SK-N-SH (cell line): ENCODE results near the gene CALML4. TPM values are rescaled to one million over a fixed set of nuclear protein-coding genes. Genes with fewer than 3 reads are reported as not detected.

ENCODE experiments used
- CTCF ChIA-PET: fragments of 300-600, 350-600 bp; formaldehyde crosslinking; extraction: SDS; loops from one replicate; lab custom pipeline; 2021; lab: Yijun Ruan, JAX
- POLR2A ChIA-PET: fragments of 350-600 bp; sonication (Branson Sonifier 250); formaldehyde crosslinking; extraction: SDS; loops from one replicate; lab custom pipeline; 2020; ENCODE audit warnings: antibody characterized with exemption, inconsistent platforms; lab: Yijun Ruan, JAX
- DNase-seq: peaks from one replicate; pipeline ENCODE4 v3.0.0; 2012
- H2AFZ ChIP-seq: fragments of 200-600 bp; sonication (generic); 2 replicates; pipeline ENCODE4 v1.8.1; 2016; ENCODE audit warnings: antibody characterized with exemption, mild to moderate bottlenecking, low read depth
- H3F3A ChIP-seq: fragments of 200-600 bp; sonication (generic); replicated peaks from 2 replicates; pipeline ENCODE3; 2016; ENCODE audit warnings: antibody characterized with exemption, mild to moderate bottlenecking; ENCODE audit not compliant: insufficient read depth
- H3K27ac ChIP-seq, 2 experiments: fragments of 200-500 bp in 1 of 2; fragments of 200-600 bp in 1 of 2; sonication (Bioruptor generic) in 1 of 2; sonication (generic), shearing (Covaris generic) in 1 of 2; 2 replicates each; pipeline versions ENCODE4 v1.5.1 to v1.6.1; 2014 to 2016; ENCODE audit warnings: low read depth in 2 of 2, inconsistent platforms in 1 of 2, low read length in 1 of 2, mild to moderate bottlenecking in 1 of 2, mixed read lengths in 1 of 2
- H3K27me3 ChIP-seq: fragments of 200-600 bp; sonication (generic), shearing (Covaris generic); 2 replicates; pipeline ENCODE4 v1.6.1; 2016; ENCODE audit warnings: mixed run types; ENCODE audit not compliant: insufficient read depth
- H3K36me3 ChIP-seq, 2 experiments: fragments of 200-500 bp in 1 of 2; fragments of 200-600 bp in 1 of 2; sonication (Bioruptor generic) in 1 of 2; sonication (generic) in 1 of 2; replicated peaks in 1 of 2; 2 replicates each; pipeline versions ENCODE3 to v1.5.1; 2014 to 2016; ENCODE audit warnings: low read length in 1 of 2, mild to moderate bottlenecking in 1 of 2; ENCODE audit not compliant: insufficient read depth in 2 of 2, control insufficient read depth in 1 of 2
- H3K4me1 ChIP-seq, 2 experiments: fragments of 200-500 bp in 1 of 2; fragments of 200-600 bp in 1 of 2; sonication (Bioruptor generic) in 1 of 2; sonication (generic), shearing (Covaris generic) in 1 of 2; 2 replicates each; pipeline versions ENCODE4 v1.5.1 to v1.6.1; 2014 to 2016; ENCODE audit warnings: low read depth in 1 of 2, low read length in 1 of 2, mixed run types in 1 of 2; ENCODE audit not compliant: insufficient read depth in 2 of 2, control insufficient read depth in 1 of 2
- H3K4me2 ChIP-seq: fragments of 200-600 bp; sonication (generic), shearing (Covaris generic); 2 replicates; pipeline ENCODE4 v1.6.1; 2017; ENCODE audit warnings: mixed run types
- H3K4me3 ChIP-seq, 2 experiments: fragments of 200-500 bp in 1 of 2; fragments of 200-600 bp in 1 of 2; sonication (Bioruptor generic) in 1 of 2; sonication (generic), shearing (Covaris generic) in 1 of 2; 2 replicates each; pipeline versions ENCODE4 v1.5.1 to v1.8.1; 2014 to 2016; ENCODE audit warnings: low read depth in 2 of 2, inconsistent platforms in 1 of 2, low read length in 1 of 2, mild to moderate bottlenecking in 1 of 2, mixed read lengths in 1 of 2, moderate library complexity in 1 of 2
- H3K79me2 ChIP-seq: fragments of 200-600 bp; sonication (generic); 2 replicates; pipeline ENCODE4 v1.8.1; 2017; ENCODE audit warnings: mild to moderate bottlenecking; ENCODE audit not compliant: insufficient read depth
- H3K9ac ChIP-seq: fragments of 200-600 bp; sonication (generic); 2 replicates; pipeline ENCODE4 v1.6.1; 2017; ENCODE audit warnings: mixed run types
- H3K9me2 ChIP-seq: fragments of 200-600 bp; sonication (generic); 2 replicates; pipeline ENCODE4 v1.6.1; 2017; ENCODE audit warnings: mixed run types
- H3K9me3 ChIP-seq: fragments of 200-600 bp; sonication (generic); 2 replicates; pipeline ENCODE4 v1.6.1; 2017; ENCODE audit warnings: mixed run types, mild to moderate bottlenecking, moderate library complexity
- H4K20me1 ChIP-seq: fragments of 200-600 bp; sonication (generic); 2 replicates; pipeline ENCODE4 v1.6.1; 2017; ENCODE audit warnings: mild to moderate bottlenecking, mixed run types; ENCODE audit not compliant: insufficient read depth
- ELF1 ChIP-seq: IDR thresholded peaks from 2 replicates; pipeline ENCODE4 v1.4.0; 2012
- EZH2phosphoT487 ChIP-seq: fragments of 200-600 bp; sonication (generic); IDR thresholded peaks from 2 replicates; pipeline ENCODE4 v1.6.1; 2017; ENCODE audit warnings: low read depth, mixed run types, mild to moderate bottlenecking, antibody characterized with exemption, moderate library complexity, borderline replicate concordance
- FOXJ3 ChIP-seq: sonication (generic); formaldehyde crosslinking; IDR thresholded peaks from 2 replicates; pipeline ENCODE4 v1.5.1; 2020; ENCODE audit warnings: mild to moderate bottlenecking, missing genetic modification reagents
- GABPA ChIP-seq: IDR thresholded peaks from 2 replicates; pipeline ENCODE4 v1.4.0; 2012; ENCODE audit warnings: low read depth, mild to moderate bottlenecking
- JUND ChIP-seq: IDR thresholded peaks from 2 replicates; pipeline ENCODE4 v1.4.0; 2012
- NFIC ChIP-seq: IDR thresholded peaks from 2 replicates; pipeline ENCODE4 v1.4.0; 2012; ENCODE audit warnings: borderline replicate concordance
- NRF1 ChIP-seq: IDR thresholded peaks from 2 replicates; pipeline ENCODE4 v1.6.1; 2012; ENCODE audit warnings: low read depth, mild to moderate bottlenecking, low read length
- POLR2AphosphoS5 ChIP-seq: IDR thresholded peaks from 2 replicates; pipeline ENCODE4 v1.6.1; 2012; ENCODE audit warnings: low read depth, low read length
- RCOR1 ChIP-seq: fragments of 150-350 bp; IDR thresholded peaks from 2 replicates; pipeline ENCODE4 v1.6.1; 2017; ENCODE audit warnings: antibody characterized with exemption, low read length
- RXRA ChIP-seq: IDR thresholded peaks from 2 replicates; pipeline ENCODE4 v1.4.0; 2012; ENCODE audit warnings: low read depth, mild to moderate bottlenecking, borderline replicate concordance
- SIN3A ChIP-seq: IDR thresholded peaks from 2 replicates; pipeline ENCODE4 v1.6.1; 2012; ENCODE audit warnings: low read depth, mild to moderate bottlenecking, low read length, moderate library complexity, borderline replicate concordance
- SMC3 ChIP-seq: IDR thresholded peaks from 2 replicates; pipeline ENCODE4 v1.6.1; 2012; ENCODE audit warnings: low read depth, low read length, improper control_type of control experiment
- TCF12 ChIP-seq: IDR thresholded peaks from 2 replicates; pipeline ENCODE4 v1.4.0; 2012
- TEAD4 ChIP-seq: IDR thresholded peaks from 2 replicates; pipeline ENCODE4 v1.4.0; 2012; ENCODE audit warnings: mild to moderate bottlenecking, borderline replicate concordance; ENCODE audit not compliant: insufficient read depth
- YY1 ChIP-seq: IDR thresholded peaks from 2 replicates; pipeline ENCODE4 v1.4.0; 2012; ENCODE audit warnings: low read depth, mild to moderate bottlenecking
- WGBS: methylation state at CpG from one replicate; pipeline ENCODE4 v1.1.6; 2017; ENCODE audit warnings: low lambda C conversion rate; 5-methylcytosine and 5-hydroxymethylcytosine counted together
- polyA plus RNA-seq, 3 experiments: library from polyadenylated mRNA; depleted of rRNA; stranded (reverse); fragments of >200 nt; gene quantifications; 2 replicates each; pipeline ENCODE4 v1.2.3, GENCODE V29; 2012
- TF ChIP-seq, protein P1 (sequence below): fragments of 150-350 bp; IDR thresholded peaks from 2 replicates; pipeline ENCODE4 v1.6.1; 2017; ENCODE audit warnings: antibody characterized with exemption, low read length, low read depth, borderline replicate concordance
- TF ChIP-seq, protein P2 (sequence below): fragments of 150-350 bp; IDR thresholded peaks from 2 replicates; pipeline ENCODE4 v1.6.1; 2016; ENCODE audit warnings: mild to moderate bottlenecking, low read depth, low read length
- TF ChIP-seq, protein P3 (sequence below): IDR thresholded peaks from 2 replicates; pipeline ENCODE4 v1.4.0; 2012; ENCODE audit warnings: low read depth, borderline replicate concordance
- TF ChIP-seq, protein P4 (sequence below): IDR thresholded peaks from 2 replicates; pipeline ENCODE4 v1.4.0; 2012; ENCODE audit warnings: low read depth, borderline replicate concordance

Gene CALML4
- polyA plus RNA-seq, 1 of the 3 experiments (the other 2 are of a cell fraction): 3.1 TPM

DNA sequence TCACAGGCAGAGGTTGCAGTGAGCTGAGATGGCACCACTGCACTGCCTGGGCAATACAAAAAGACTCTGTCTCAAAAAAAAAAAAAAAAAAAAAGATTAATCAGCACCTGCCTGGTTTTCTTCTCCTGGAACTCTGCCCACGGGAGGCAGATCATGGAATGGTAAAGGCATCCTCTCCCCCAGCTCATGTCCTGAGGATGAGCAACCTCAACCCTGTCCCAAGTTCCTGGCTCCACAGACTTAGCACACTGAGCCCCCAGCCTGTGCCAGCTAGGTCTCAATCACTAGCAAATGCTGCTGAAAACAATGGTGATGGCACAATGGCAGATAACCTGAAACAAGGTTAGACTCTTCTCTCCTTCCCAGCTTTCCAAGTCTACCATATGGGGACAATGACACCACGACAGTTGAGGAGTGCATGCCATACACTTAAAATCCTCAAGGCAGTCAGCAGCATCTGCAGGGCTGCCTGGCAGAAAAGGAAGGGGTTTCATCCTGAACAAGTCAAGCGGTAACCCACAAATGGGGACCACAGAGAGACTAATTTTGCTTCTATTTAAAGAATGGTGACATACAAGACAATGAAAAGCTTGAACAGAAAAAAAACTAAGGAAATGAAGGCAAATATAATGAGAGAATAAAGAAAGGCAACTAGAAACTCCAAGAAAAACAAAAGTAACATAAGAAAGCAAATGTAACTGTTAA, 19.6 kb upstream of the CALML4 start (continued):
- TF ChIP-seq POLR2AphosphoS5 (no peak), FOXJ3 (no peak), SIN3A (no peak)

DNA sequence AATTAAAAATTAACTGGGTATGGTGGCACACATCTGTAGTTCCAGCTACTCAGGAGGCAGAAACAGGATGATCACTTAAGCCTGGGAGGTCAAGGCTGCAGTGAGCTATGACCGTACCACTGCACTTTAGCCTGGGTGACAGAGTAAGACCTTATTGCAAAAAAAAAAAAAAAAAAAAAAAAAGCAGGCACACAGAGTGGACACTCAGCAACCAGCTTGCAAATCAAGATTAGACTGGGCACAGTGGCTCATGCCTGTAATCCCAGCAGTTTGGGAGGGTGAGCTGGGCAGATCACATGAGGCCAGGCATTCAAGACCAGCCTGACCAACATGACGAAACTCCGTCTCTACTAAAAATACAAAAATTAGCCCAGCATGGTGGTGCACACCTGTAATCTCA, 19.0 kb upstream of the CALML4 start:
- Histone ChIP-seq H3K79me2 (peaks cover 75% of the 10 kb centered on the region), H3K4me1 (peaks cover 6 to 12% of the 10 kb centered on the region in 2 experiments; a peak in 1 of 4 replicates)
- TF ChIP-seq RXRA (no peak), SMC3 (no peak), ELF1 (no peak), TEAD4 (no peak), EZH2phosphoT487 (no peak), GABPA (no peak), NRF1 (no peak), JUND (no peak), RCOR1 (no peak), FOXJ3 (no peak), SIN3A (no peak), TCF12 (no peak), POLR2AphosphoS5 (no peak), NFIC (no peak), YY1 (no peak)
- TF ChIP-seq, protein P1, sequence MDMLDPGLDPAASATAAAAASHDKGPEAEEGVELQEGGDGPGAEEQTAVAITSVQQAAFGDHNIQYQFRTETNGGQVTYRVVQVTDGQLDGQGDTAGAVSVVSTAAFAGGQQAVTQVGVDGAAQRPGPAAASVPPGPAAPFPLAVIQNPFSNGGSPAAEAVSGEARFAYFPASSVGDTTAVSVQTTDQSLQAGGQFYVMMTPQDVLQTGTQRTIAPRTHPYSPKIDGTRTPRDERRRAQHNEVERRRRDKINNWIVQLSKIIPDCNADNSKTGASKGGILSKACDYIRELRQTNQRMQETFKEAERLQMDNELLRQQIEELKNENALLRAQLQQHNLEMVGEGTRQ: no peak
- TF ChIP-seq, protein P2, sequence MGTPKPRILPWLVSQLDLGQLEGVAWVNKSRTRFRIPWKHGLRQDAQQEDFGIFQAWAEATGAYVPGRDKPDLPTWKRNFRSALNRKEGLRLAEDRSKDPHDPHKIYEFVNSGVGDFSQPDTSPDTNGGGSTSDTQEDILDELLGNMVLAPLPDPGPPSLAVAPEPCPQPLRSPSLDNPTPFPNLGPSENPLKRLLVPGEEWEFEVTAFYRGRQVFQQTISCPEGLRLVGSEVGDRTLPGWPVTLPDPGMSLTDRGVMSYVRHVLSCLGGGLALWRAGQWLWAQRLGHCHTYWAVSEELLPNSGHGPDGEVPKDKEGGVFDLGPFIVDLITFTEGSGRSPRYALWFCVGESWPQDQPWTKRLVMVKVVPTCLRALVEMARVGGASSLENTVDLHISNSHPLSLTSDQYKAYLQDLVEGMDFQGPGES: no peak
- TF ChIP-seq, protein P3, sequence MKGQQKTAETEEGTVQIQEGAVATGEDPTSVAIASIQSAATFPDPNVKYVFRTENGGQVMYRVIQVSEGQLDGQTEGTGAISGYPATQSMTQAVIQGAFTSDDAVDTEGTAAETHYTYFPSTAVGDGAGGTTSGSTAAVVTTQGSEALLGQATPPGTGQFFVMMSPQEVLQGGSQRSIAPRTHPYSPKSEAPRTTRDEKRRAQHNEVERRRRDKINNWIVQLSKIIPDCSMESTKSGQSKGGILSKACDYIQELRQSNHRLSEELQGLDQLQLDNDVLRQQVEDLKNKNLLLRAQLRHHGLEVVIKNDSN: no peak
- TF ChIP-seq, protein P4, sequence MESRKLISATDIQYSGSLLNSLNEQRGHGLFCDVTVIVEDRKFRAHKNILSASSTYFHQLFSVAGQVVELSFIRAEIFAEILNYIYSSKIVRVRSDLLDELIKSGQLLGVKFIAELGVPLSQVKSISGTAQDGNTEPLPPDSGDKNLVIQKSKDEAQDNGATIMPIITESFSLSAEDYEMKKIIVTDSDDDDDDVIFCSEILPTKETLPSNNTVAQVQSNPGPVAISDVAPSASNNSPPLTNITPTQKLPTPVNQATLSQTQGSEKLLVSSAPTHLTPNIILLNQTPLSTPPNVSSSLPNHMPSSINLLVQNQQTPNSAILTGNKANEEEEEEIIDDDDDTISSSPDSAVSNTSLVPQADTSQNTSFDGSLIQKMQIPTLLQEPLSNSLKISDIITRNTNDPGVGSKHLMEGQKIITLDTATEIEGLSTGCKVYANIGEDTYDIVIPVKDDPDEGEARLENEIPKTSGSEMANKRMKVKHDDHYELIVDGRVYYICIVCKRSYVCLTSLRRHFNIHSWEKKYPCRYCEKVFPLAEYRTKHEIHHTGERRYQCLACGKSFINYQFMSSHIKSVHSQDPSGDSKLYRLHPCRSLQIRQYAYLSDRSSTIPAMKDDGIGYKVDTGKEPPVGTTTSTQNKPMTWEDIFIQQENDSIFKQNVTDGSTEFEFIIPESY: no peak
- TF ChIP-seq, all 33 proteins: peak for 0
- peaks cover 4% of the 10 kb centered on the region for H3F3A ChIP-seq
- H3K27ac ChIP-seq: no peak overlapping the region
- no peak overlapping the region for H3K4me3 ChIP-seq
- H3K36me3 ChIP-seq: no peaks in the 10 kb centered on the region
- 64% methylated on average over 3 of the region's 3 CpGs for WGBS
- no peaks in the 10 kb centered on the region for H3K27me3 ChIP-seq
- H3K9me2 ChIP-seq: no peaks in the 10 kb centered on the region
- H3K9ac ChIP-seq: no peak overlapping the region
- peaks cover 12% of the 10 kb centered on the region; the same call in 1 of the 2 replicates for H4K20me1 ChIP-seq
- H3K9me3 ChIP-seq: no peaks in the 10 kb centered on the region
- CTCF ChIA-PET: interaction anchor here (0.7 to 1.0 kb wide), 2 partner anchors 13 to 14 kb away, joined by 3 read pairs; no protein-coding TSS in a partner anchor
- no peak overlapping the region for H2AFZ ChIP-seq
- POLR2A ChIA-PET: no interaction called here
- no peak overlapping the region for H3K4me2 ChIP-seq
- DNase-seq: no peak
